Astrocyte of the hippocampus (primary cell): ENCODE results near the gene PHOSPHO2.
A peak's percentile ranks its signal among the peaks of the same experiment; 100 is the strongest.

Experiments used
- DNase-seq: peaks from one replicate; pipeline ENCODE4 v3.0.0; 2011; ENCODE audit warnings: low read depth, low spot score

The PHOSPHO2 gene

GRCh38 chr2:169716938-169717690 lies 22.8 kb downstream of the PHOSPHO2 start:
- DNase-seq = no peak

GRCh38 chr2:169717691-169718063 lies 23.4 kb downstream of the PHOSPHO2 start:
- no peak for DNase-seq

- DNase-seq = no peak
These were observed 24.7 kb downstream of the PHOSPHO2 start for GRCh38 chr2:169718930-169719504.

- no peak for DNase-seq
These were observed 26.7 kb downstream of the PHOSPHO2 start for GRCh38 chr2:169721016-169721415.

- no peak for DNase-seq
These were observed 32.8 kb downstream of the PHOSPHO2 start for GRCh38 chr2:169727065-169727464.

GRCh38 chr2:169729274-169729605 lies 35.0 kb downstream of the PHOSPHO2 start:
- no peak for DNase-seq

GRCh38 chr2:169732075-169732474 lies 37.8 kb downstream of the PHOSPHO2 start:
- no peak for DNase-seq

- DNase-seq = no peak
These were observed 38.5 kb downstream of the PHOSPHO2 start for GRCh38 chr2:169732583-169733358.

GRCh38 chr2:169734169-169734847 lies 40.0 kb downstream of the PHOSPHO2 start:
- DNase-seq = peak; percentile 59

- DNase-seq = no peak
These were observed 41.4 kb downstream of the PHOSPHO2 start for GRCh38 chr2:169735623-169736022.

- DNase-seq = peak; percentile 17
These were observed 42.6 kb downstream of the PHOSPHO2 start for GRCh38 chr2:169736902-169737301.

GRCh38 chr2:169738566-169739229 lies 44.4 kb downstream of the PHOSPHO2 start:
- DNase-seq = no peak

GRCh38 chr2:169739351-169739750 lies 45.1 kb downstream of the PHOSPHO2 start:
- no peak for DNase-seq

- DNase-seq = no peak
These were observed 49.3 kb downstream of the PHOSPHO2 start for GRCh38 chr2:169743549-169743948.

- DNase-seq = no peak
These were observed 52.0 kb downstream of the PHOSPHO2 start for GRCh38 chr2:169746240-169746639.

- no peak for DNase-seq
These were observed 54.0 kb downstream of the PHOSPHO2 start for GRCh38 chr2:169748319-169748718.
